Measurements from ENCODE around the gene HGF.

The HGF gene

GRCh38 chr7:81690688-81691087 is 79.2 kb downstream of the HGF start:
- no peak overlapping the region for H3K4me3 ChIP-seq (ENCODE audit: low read length)
- no peak for TF ChIP-seq ZNF274 (IDR thresholded peaks at IDR 0.05; ENCODE audit: low read depth, low read length)

GRCh38 chr7:81690251-81690650 is 79.6 kb downstream of the HGF start:
- H3K4me3 ChIP-seq (ENCODE audit: low read length): no peak overlapping the region
- TF ChIP-seq ZNF274 (IDR thresholded peaks at IDR 0.05; ENCODE audit: low read depth, low read length): no peak

- no peak for TF ChIP-seq ZNF274 (IDR thresholded peaks at IDR 0.05; ENCODE audit: low read depth, low read length)
- H3K4me3 ChIP-seq (ENCODE audit: low read length): no peak overlapping the region
These were observed 81.0 kb downstream of the HGF start for GRCh38 chr7:81688622-81689411.

- no peak for TF ChIP-seq ZNF274 (IDR thresholded peaks at IDR 0.05; ENCODE audit: low read depth, low read length)
- H3K4me3 ChIP-seq (ENCODE audit: low read length): no peak overlapping the region
These were observed 82.8 kb downstream of the HGF start for GRCh38 chr7:81687062-81687461.

DNA sequence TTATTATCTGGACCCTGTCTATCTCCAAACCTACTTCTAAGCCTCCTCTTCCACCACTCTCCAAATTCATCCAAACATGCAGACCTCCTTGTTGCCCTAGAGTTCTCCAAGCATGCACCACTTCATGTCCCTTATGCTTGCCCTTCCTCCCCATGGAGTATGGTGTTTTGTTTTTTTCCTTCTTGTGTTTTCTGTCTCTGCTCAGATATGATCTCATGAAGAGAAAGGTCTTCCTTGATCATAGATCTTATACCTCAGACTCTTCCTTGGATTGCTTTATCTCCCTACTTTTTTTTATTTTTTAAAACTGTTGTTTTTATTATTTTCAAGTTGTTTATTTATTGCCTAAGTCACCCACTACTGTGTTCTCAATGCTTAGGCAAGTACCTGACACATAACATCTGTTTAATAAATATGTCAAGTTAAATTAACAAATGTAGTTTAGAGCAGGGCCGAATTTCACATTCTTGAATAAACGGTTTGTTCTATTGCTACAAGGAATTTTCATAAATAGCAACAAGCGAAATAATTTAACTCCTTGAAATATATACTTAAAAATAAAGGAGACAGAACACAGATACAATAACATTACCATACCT is 84.5 kb downstream of the HGF start:
- no peak for TF ChIP-seq ZNF274 (IDR thresholded peaks at IDR 0.05; ENCODE audit: low read depth, low read length)
- H3K4me3 ChIP-seq (ENCODE audit: low read length): no peak overlapping the region

- no peak overlapping the region for H3K4me3 ChIP-seq (ENCODE audit: low read length)
- TF ChIP-seq ZNF274 (IDR thresholded peaks at IDR 0.05; ENCODE audit: low read depth, low read length): no peak
These were observed 85.2 kb downstream of the HGF start for GRCh38 chr7:81684514-81685269.

DNA sequence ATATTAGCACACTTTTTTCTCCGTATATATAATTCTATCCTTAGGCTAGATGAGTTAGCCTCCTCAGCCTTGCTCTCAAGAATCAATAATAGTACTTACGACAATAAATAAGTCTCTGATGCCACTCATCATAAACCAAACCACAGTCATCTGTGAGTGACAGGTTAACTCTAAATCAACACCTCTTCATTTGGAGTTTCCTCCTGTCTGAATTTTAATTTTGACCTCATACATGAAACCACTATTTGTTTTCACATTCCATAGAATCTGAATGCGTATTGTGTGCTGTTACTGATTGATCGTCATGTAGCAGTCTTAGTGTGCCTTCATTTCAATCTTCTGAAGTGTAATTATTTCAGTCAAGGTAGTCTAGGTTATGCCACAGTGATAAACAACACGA is 85.8 kb downstream of the HGF start:
- no peak overlapping the region for H3K4me3 ChIP-seq (ENCODE audit: low read length)
- TF ChIP-seq ZNF274 (IDR thresholded peaks at IDR 0.05; ENCODE audit: low read depth, low read length): no peak

- TF ChIP-seq ZNF274 (IDR thresholded peaks at IDR 0.05; ENCODE audit: low read depth, low read length): no peak
- H3K4me3 ChIP-seq (ENCODE audit: low read length): no peak overlapping the region
These were observed 87.0 kb downstream of the HGF start for GRCh38 chr7:81682873-81683272.

DNA sequence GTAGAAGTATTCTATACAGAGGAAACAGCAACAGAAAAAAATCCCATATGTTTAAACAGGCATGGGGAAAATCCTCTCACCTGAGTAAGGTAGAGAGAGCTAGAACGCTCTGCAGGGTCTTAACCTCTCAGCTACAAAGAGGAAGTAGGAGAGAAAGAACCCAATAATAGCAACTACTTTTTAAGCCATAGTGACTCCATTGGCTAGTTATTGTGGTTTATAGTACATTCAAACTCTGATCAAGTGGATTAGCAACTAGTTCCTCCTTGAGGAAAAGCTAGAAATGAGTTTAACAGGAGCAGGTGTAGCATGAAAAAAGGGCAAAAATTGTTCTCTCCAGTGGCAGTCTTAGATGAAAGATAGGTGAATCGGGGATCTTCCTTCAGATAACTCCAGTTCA is 89.7 kb downstream of the HGF start:
- TF ChIP-seq ZNF274 (IDR thresholded peaks at IDR 0.05; ENCODE audit: low read depth, low read length): no peak
- H3K4me3 ChIP-seq (ENCODE audit: low read length): no peak overlapping the region

DNA sequence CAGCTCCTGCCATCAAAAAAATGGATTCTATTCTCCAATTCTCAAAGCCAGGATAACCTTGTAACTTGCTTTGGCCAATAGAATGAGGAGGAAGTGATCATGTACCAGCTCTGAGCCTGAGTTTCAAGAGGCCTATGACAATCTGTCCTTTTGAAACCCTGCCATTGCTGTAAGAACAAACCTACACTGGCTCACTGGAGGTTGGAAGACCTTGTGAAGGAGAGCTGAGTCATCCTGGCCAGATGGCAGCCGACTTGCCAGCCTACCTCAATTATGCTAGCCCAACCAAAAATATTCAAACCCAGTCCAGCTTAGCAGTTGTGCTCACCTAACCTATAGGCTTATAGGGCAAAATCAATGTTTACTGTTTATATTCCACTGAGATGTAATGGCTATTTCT is 93.0 kb downstream of the HGF start:
- H3K4me3 ChIP-seq (ENCODE audit: low read length): no peak overlapping the region
- no peak for TF ChIP-seq ZNF274 (IDR thresholded peaks at IDR 0.05; ENCODE audit: low read depth, low read length)

DNA sequence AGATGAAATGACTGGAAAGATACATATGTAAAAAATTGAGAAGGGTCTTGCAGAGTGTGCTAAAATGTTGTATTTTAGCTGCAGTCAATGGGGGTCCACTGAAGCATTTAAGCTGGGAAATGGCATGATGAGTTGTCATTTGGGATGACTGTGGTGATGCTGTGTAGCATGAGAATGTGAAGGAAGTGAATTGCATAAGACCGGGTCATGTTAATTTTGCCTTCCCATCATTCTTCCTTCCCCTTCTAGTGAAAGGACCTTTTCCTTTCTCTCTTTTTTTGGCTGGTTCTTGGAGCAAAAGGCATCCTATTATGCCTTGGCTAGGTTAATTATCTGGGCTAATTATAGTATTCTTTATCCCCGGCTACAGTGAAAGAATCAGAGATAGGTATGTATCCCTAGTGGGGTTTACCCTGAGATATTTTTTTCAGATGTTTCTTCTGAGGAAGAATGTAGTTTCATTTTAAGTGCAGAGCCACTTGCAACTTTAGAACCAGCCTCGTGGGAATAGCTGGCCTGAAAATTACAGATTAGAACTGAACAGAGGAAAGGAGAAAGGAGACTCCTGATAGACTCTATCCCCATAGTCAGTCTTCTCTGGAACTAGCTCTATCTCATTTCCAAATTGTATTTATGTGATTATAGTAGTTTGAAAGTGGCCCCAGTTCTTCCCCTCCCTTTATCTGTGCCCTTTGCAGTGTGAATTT is 93.6 kb downstream of the HGF start:
- no peak for TF ChIP-seq ZNF274 (IDR thresholded peaks at IDR 0.05; ENCODE audit: low read depth, low read length)
- no peak overlapping the region for H3K4me3 ChIP-seq (ENCODE audit: low read length)

DNA sequence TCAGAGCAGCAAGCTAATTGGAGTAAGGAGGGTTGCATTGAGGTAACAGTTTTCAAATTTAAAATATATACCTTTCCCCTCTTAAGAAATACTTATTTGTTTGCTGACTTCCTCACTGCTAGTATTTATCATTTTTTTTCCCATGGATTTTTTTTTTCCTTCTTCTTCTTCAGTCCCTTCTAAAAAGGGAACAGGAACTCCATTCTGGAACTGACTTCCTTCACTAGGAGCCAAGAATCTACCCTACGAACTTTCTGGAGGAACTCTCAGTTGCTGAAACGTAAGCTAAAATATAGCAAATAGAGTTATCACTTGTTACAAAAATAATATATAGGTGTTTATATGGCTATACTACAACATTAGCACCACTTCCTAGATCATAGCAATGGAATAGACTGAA is 95.4 kb downstream of the HGF start:
- no peak for TF ChIP-seq ZNF274 (IDR thresholded peaks at IDR 0.05; ENCODE audit: low read depth, low read length)

DNA sequence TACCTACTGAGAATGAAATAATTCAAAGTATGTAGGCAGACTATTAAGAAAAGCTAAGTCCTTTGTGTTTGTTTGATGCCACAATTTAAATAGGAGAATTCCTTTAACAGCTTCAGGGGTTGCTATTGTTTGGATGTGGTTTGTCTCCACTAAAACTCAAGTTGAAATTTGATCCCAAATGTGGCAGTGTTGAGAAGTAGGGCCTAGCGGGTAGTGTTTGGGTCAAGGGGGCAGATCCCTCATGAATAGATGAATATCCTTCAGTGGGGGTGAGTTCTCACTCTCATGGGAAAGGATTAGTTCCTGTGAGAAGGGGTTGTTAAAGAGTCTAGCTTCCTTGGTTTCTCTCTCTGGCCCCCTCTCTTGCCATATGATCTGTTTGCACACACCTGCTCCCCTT is 97.0 kb downstream of the HGF start:
- TF ChIP-seq ZNF274 (IDR thresholded peaks at IDR 0.05; ENCODE audit: low read depth, low read length): no peak
- no peak overlapping the region for H3K4me3 ChIP-seq (ENCODE audit: low read length)

More for the DNA sequence above, 95.4 kb downstream of the HGF start:
- H3K4me3 ChIP-seq (ENCODE audit: low read length): no peak overlapping the region

GRCh38 chr7:81669476-81670105 is 100.3 kb downstream of the HGF start:
- H3K4me3 ChIP-seq (ENCODE audit: low read length): no peak overlapping the region
- no peak for TF ChIP-seq ZNF274 (IDR thresholded peaks at IDR 0.05; ENCODE audit: low read depth, low read length)
